DMS114 treated with DMSO at 0.1 percent for 48 hours (cell line): ENCODE data around the gene RAB26.
"Not testable (repeated sequence)": the region's sequence is repeated elsewhere in the genome, so short reads cannot be mapped to it uniquely, and the experiment has no call there.

Source experiments
- DNase-seq: peaks from one replicate; lab custom pipeline; 2025; ENCODE audit not compliant: unreplicated experiment; lab: John Stamatoyannopoulos, UW

The RAB26 gene

GRCh38 chr16:2195322-2196161, 47.1 kb downstream of the RAB26 start:
- no peak for DNase-seq

DNA sequence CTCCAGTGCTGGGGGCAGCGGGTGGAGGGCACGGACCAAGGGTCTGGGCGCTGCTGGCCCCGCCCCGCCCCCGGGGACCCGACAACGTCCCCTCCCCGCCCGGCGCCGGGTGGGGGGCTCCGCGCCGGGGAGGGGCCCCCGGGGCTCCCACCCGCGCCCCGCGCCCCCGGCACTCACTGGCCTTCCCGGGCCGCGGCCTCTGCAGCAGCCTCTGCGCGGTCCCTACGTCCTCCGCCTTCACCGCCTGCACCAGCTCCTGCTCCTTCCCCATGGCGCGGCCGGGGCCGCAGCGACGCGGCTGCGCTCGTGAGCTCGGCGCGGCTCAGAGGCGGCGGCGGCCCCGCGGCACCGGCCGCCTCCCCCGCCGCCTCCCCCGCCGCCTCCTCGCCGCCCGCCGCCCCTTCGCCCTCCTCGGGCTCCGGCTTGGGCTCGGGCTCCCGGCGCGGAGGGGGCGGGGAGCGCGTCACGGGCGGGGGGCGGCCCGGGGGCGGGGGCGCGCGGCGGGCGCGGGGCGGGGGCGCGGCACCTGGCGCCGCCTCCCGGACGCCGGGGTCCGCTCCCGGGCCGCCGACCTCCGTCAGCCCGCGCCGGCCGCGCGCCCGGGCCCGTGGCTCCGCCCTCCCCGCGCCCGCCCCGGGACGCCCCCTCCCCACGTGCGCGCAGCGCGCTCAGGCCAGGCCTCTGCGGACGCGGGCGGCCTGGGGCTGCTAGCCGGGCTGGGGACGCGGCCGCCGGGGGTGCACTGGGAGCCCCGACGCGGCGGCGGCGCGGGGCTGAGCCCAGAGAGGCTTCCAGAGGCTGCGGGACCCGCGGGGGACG, 47.9 kb downstream of the RAB26 start, which contains the start of gene CASKIN1:
Gene CASKIN1 (minus strand): TSS at position 444 of the 819 bp plus-strand sequence. CDS start 173 bp downstream, at position 271.
- no peak for DNase-seq

DNA sequence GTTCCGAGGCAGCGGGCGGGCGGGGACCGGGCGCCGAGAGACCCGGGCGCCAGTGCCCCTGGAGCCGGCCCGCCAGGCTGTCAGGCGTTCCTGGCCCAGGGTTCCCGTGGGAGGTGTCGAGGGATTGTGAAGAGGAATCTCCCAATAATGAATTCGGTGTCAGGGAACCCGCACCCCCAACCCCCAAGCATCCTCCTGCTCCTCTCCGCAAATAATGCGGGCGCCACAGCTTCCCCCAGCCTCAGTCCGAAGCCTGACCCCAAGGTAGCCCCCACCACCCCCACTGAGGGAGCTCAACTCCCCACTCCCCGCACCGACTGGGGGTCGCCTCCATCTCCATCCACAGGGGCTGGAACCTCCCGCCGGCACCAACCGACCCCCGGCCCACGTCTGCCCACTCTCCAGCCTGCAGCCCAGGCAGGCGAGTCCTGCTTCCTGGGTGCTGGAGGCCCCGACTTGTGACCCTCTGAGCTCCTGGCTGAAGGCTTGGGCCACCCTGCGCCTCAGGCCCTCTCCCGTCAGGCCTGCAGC, 48.6 kb downstream of the RAB26 start:
- no peak for DNase-seq

GRCh38 chr16:2197765-2198164, 49.3 kb downstream of the RAB26 start:
- DNase-seq = no peak

GRCh38 chr16:2198283-2198682, 49.9 kb downstream of the RAB26 start:
- no peak for DNase-seq

DNA sequence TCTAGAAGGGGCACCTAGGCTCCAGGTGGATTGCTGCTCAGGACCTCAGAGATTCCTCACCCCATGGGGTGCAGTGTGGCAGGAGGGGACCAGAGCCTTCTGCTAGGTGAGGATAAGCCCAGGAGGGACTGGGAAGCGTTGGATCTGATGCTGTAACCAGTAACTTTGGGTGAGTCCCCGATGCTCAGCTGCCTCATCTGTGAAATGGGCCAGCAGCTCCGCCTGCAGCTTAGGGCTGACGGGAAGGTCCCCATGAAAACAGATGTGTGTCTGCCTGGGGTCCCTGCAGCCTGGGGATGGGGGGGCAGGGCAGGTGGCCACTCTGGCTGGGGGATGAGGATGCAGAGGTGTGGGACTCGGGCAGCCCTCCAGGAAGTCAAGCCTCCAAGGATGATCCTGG, 50.7 kb downstream of the RAB26 start:
- DNase-seq = no peak

DNA sequence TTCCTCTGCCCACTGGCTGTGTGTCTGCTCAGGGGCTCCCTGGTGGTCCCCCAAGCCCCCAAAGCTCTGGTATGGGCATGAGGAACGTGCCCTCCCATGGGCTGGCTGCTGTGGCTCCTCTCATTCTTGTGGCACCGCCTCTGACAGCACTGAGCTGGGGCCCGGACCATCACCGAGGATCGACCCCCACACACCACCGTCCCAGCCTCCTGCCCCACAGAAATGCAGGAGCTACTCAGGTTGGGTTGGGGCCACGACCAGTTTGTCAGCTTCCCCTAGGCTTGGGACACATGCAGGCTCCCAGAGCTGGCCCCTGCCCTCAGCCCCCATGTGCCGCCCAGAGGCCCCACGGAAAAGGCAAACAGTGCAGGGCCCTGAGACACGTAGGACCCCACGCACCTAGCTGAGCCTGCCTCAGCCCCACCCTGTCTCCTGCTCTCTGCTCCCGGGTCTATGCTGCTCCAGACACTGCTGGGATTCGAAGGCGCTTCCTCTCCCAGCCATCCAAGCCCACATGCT, 51.3 kb downstream of the RAB26 start:
- no peak for DNase-seq

DNA sequence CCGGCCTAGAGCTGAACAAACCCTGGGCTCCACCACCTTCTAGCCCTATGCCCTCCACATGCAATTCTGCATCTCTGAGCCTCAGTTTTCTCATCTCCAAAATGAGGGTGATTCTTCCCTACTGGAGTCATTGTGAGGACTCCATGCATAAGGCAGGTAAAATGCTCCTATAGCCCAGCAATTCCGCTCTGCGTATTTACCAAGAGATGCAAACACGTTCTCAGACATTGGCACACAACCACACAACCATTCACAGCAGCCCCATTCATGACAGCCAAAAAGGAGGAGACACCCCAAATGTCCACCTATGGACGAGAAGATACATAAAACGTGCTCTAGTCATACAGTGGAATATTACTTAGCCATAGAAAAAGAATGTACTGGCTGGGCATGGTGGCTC, 51.9 kb downstream of the RAB26 start:
- no peak for DNase-seq

- not testable (repeated sequence) for DNase-seq
Measured at GRCh38 chr16:2203119-2203688, 54.8 kb downstream of the RAB26 start.
